Central memory CD8-positive, alpha-beta T cell (primary cell): Measurements from ENCODE around the gene GGA1.
A peak's percentile ranks its signal among the peaks of the same experiment; 100 is the strongest.

Source experiments
- ATAC-seq: fragments of 150-1000 bp; cut with Tn5 transposase; replicated peaks from 2 replicates; pipeline ENCODE4 v1.10.0; 2022; ENCODE audit warnings: mild to moderate bottlenecking, moderate FRiP score, moderate number of reproducible peaks; ENCODE audit not compliant: poor library complexity, severe bottlenecking; ENCODE audit errors: extremely low read depth
- DNase-seq, 2 donors: peaks; one replicate each; pipeline ENCODE4 v3.0.0; 2021; ENCODE audit warnings: low spot score in 2 of 2
- H3K27ac Mint-ChIP-seq: one replicate; pipeline ENCODE4 v1.8.0; 2022; ENCODE audit warnings: low read depth, mild to moderate bottlenecking, moderate library complexity, mixed read lengths
- H3K27me3 Mint-ChIP-seq: one replicate; pipeline ENCODE4 v1.8.0; 2022; ENCODE audit warnings: mixed read lengths
- H3K36me3 Mint-ChIP-seq: one replicate; pipeline ENCODE4 v1.8.0; 2022; ENCODE audit warnings: mild to moderate bottlenecking, moderate library complexity, mixed read lengths; ENCODE audit not compliant: insufficient read depth
- H3K4me1 Mint-ChIP-seq: one replicate; pipeline ENCODE4 v1.8.0; 2022; ENCODE audit warnings: mixed read lengths
- H3K4me3 Mint-ChIP-seq: one replicate; pipeline ENCODE4 v1.8.0; 2022; ENCODE audit warnings: mild to moderate bottlenecking, moderate library complexity, mixed read lengths
- H3K9me3 Mint-ChIP-seq: one replicate; pipeline ENCODE4 v1.8.0; 2022; ENCODE audit warnings: mixed read lengths

The GGA1 gene

DNA sequence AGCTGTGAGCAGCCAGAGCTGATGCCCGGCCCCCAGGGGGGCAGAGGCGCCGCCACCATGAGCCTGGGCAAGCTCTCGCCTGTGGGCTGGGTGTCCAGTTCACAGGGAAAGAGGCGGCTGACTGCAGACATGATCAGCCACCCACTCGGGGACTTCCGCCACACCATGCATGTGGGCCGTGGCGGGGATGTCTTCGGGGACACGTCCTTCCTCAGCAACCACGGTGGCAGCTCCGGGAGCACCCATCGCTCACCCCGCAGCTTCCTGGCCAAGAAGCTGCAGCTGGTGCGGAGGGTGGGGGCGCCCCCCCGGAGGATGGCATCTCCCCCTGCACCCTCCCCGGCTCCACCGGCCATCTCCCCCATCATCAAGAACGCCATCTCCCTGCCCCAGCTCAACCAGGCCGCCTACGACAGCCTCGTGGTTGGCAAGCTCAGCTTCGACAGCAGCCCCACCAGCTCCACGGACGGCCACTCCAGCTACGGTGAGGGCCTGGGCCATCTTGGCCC, 42.3 kb upstream of the GGA1 start:
- H3K4me3 Mint-ChIP-seq: peak overlapping the region; percentile 56
- H3K9me3 Mint-ChIP-seq: no peaks in the 10 kb centered on the region
- peak; percentile 36 to 42 for DNase-seq
- peaks cover 4% of the 10 kb centered on the region for H3K36me3 Mint-ChIP-seq
- no peak overlapping the region for H3K27ac Mint-ChIP-seq
- peak; percentile 36 for ATAC-seq
- H3K27me3 Mint-ChIP-seq: peaks cover 40% of the 10 kb centered on the region
- H3K4me1 Mint-ChIP-seq: peaks cover 33% of the 10 kb centered on the region

DNA sequence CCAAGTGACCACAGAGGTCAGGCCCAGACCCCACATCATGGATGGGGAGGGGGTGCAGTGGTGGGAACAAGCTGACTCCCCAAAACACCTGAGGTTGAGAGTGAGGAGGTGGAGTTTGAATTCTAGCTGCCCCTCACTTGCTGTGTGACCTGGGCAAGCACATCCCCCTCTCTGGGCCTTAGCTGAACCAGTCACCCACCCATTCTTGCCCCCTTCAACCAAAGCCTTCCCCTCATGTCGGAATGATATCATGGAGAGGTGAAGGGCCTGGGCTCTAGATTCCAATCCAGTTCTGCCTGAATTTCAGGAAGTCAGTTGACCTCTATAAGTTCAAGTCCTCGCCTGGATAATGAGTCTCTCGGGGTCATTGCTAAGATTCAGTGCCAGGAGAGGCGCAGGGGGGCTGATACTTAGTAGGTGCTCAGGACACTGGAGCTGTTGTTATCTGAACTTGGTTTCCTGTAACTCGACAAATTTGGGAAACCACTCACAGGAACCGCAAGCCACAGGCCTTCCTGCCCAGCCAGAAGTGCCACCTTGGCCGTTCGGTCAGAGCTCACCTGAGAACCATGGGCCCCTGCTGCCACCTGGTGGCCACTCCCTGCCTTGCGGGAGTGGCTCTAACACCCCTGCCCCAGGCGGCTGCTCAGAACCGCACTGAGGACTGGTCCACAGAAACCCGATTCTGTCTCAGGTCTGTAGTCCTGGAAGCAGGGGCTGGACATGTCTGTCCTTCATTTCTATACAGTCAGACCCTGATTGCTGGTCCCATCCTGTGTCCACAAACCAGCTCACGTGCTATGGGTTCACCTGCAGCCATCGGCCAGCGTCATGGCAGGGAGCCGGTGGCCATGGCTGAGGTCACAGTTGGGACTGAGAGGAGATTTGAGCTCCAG, 41.5 kb upstream of the GGA1 start:
- Mint-ChIP-seq H3K36me3 (peaks cover 4% of the 10 kb centered on the region), H3K9me3 (no peaks in the 10 kb centered on the region), H3K4me3 (peak overlapping the region; percentile 56), H3K27ac (no peak overlapping the region), H3K27me3 (peaks cover 39% of the 10 kb centered on the region), H3K4me1 (peaks cover 25% of the 10 kb centered on the region)
- ATAC-seq (peak; percentile 86), DNase-seq (peak; percentile 84 to 91)

DNA sequence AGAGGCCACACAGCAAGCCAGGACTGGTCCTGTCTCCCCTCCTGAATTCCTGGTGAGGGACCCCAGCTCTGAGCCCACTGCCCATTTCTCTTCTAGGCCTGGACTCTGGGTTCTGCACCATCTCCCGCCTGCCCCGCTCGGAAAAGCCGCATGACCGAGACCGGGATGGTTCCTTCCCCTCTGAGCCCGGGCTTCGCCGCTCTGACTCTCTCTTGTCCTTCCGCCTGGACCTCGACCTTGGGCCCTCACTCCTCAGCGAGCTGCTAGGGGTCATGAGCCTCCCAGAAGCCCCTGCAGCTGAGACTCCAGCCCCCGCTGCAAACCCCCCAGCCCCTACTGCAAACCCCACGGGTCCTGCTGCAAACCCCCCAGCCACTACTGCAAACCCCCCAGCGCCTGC, 40.6 kb upstream of the GGA1 start:
- peaks cover 32% of the 10 kb centered on the region for H3K27me3 Mint-ChIP-seq
- peaks cover 4% of the 10 kb centered on the region for H3K36me3 Mint-ChIP-seq
- ATAC-seq (no peak), DNase-seq (no peak)
- peaks cover 25% of the 10 kb centered on the region for H3K4me1 Mint-ChIP-seq
- H3K9me3 Mint-ChIP-seq: no peaks in the 10 kb centered on the region
- H3K4me3 Mint-ChIP-seq: no peak overlapping the region
- no peak overlapping the region for H3K27ac Mint-ChIP-seq

DNA sequence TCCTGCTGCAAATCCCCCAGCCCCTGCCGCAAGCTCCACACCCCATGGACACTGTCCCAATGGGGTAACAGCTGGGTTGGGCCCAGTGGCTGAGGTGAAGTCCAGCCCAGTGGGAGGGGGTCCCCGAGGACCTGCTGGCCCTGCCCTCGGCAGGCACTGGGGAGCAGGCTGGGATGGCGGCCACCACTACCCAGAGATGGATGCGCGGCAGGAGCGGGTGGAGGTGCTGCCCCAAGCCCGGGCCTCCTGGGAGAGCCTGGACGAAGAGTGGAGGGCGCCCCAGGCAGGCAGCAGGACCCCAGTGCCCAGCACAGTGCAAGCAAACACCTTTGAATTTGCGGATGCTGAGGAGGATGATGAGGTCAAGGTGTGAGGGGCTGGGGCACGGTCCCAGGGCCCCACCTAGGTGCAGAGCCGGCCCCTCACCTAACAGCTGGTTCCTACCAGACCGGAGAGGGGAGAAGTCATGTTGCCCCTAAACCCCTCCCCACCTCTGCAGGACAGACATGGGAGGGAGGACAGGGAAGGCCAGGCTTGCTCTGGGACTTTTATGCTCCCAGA, 40.1 kb upstream of the GGA1 start:
- ATAC-seq (no peak), DNase-seq (no peak)
- Mint-ChIP-seq H3K27me3 (peaks cover 26% of the 10 kb centered on the region), H3K36me3 (peaks cover 4% of the 10 kb centered on the region), H3K4me1 (peaks cover 20% of the 10 kb centered on the region), H3K4me3 (no peak overlapping the region), H3K27ac (no peak overlapping the region), H3K9me3 (no peaks in the 10 kb centered on the region)

DNA sequence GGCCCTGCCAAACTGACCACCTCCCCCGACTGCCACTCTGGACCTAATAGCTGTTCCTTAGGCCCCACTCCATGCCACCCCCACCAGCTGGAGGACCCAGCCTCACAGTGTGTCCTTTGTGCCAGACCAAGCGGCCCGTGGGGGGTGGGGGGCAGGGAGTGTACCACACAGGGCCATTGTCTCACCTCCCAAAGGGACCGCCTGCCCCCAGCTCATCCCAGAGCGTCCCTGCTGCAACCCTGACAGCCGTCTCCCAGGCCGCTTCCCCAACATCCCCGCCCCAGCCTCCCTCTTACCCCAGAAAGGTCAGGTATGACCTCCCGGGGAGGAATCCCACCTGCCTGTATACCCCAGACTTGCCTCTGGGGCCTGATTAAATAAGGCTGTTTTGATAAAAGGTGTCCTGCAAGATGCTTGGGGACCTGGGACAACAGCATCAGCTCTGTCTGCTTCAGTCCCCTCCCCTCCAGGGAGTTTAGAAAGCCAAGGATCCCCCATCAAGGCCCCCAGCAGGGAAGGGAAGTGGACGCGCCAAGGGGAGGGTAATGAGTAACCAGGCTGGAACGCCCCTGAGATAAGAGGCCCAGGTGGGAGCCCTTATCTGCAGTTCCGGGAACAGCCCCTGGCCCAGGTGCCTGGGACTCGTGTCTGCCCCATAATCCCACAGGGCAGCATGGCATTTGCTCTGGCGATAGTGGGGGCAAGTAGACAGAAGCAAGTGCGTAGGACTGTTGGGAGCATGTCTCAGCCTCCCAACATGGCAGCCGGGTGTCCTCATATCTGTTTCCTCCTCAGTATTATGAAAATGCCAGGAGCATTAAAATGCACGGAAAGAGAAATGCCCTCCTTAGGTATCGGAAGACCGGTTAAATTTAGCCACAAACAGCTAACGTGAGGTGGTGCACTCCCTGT, 39.4 kb upstream of the GGA1 start:
- H3K36me3 Mint-ChIP-seq: peaks cover 4% of the 10 kb centered on the region
- H3K4me1 Mint-ChIP-seq: peaks cover 20% of the 10 kb centered on the region
- no peak for ATAC-seq
- H3K4me3 Mint-ChIP-seq: no peak overlapping the region
- H3K27ac Mint-ChIP-seq: no peak overlapping the region
- H3K27me3 Mint-ChIP-seq: peaks cover 19% of the 10 kb centered on the region
- no peak for DNase-seq
- H3K9me3 Mint-ChIP-seq: no peaks in the 10 kb centered on the region

DNA sequence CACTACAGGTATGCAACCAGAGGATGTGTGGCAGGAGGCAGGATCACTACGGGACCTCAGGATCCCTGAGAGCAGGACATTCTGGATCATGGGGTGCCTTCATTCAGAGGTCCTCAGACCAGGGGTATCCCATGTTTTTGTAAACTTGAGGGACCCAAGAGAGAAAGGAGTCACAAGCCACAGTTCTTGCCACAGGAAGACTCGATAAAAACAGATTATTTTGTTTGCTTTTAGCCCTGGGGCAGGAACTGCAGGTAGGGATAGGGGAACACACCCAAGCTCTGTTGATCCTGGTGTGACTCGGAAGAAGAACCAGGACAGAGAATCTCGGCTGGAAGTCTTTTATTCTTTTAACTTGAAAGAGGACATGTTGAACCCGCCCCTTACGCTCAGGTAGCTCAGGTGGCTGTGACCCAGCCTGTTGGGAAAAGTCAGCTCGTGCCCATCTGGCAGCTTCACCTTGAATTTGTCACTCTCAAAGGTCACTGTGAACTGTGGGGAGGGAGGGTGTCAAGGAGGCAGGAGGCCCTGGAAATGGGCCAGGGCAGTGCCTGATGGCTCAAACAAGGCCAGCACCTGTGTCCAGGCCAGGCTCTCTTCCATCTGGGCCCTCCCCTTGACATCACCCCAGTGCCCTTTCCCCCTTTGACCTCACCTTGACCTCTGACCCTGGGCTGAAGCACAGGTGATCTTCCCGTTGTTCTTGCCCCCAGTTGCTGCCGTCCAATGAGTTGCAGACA, 38.5 kb upstream of the GGA1 start:
- Mint-ChIP-seq H3K36me3 (peaks cover 4% of the 10 kb centered on the region), H3K27ac (no peak overlapping the region), H3K9me3 (no peaks in the 10 kb centered on the region), H3K27me3 (peaks cover 17% of the 10 kb centered on the region), H3K4me1 (peaks cover 20% of the 10 kb centered on the region), H3K4me3 (no peak overlapping the region)
- ATAC-seq (no peak), DNase-seq (no peak)

DNA sequence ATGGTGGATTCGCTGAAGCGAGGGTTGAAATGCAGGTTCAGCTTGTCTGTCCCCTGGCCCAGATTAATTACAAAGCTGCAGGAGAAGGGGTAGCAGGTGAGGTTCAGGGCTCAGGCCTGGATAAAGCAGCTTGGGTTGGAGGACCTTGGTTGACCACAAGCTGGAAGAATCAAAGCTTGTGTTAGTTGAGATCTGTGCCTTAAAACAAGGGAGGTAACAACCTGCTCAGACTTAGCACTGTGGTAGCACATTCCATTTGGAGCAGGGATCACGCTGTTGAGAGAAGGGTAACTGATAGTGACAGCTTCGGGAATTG, 38.0 kb upstream of the GGA1 start:
- H3K27ac Mint-ChIP-seq: no peak overlapping the region
- H3K36me3 Mint-ChIP-seq: peaks cover 4% of the 10 kb centered on the region
- H3K27me3 Mint-ChIP-seq: peaks cover 15% of the 10 kb centered on the region
- H3K9me3 Mint-ChIP-seq: no peaks in the 10 kb centered on the region
- DNase-seq (no peak), ATAC-seq (no peak)
- peaks cover 20% of the 10 kb centered on the region for H3K4me1 Mint-ChIP-seq
- no peak overlapping the region for H3K4me3 Mint-ChIP-seq

DNA sequence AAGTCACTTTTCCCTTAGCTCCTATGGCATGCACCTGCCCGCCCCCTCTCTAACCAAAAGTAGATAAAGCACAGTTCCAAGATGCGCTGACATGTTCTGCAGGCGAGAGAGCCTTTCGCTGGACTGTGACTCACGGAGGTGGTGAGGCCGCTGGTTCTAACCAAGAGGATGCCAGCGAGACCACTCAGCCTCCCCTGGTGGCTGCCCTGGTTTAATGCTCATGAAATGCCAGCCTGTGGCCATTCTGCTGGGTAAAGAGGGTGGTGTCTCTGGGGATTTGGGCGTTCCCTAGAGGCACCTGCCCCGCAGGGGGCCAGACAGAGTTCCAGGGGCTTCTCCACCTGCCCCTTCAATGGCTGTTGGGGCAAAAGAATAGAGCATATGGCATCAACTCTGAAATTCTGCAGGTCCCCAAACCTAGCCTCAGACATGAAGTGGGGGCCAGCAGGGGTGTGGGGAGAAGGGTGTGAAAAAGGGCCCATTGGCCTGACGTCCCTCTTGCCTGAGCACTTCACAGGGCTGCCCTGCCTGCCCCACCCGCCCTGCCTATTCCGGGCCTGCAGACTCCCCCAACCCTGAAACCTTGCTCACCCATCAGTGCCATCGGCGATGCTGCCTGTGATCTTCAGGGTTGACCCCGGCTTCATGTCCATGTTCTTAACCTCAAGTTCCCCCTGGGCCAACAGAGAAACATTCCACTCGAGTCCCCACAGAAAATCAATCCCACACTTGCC, 37.2 kb upstream of the GGA1 start:
- DNase-seq: no peak

DNA sequence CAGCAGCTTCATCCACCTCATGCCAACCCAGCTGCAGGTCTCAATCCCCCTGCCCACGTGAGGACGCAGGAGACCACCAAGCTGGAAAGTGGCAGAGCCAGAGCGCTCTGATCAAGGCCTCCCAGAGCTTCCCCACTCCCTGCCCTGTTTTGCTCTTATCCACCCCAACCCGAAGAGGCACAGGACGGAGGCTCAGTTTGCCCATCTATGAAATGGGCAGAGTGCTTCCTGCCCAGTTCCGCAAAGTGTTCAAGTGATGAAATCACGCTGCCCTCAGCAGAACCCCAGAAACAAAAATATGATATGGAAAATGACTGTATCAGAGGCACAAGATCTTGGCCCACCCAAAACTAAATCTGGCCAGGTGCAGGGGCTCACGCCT, 36.7 kb upstream of the GGA1 start:
- Mint-ChIP-seq H3K27ac (peak overlapping the region; percentile 41), H3K4me1 (peaks cover 6% of the 10 kb centered on the region), H3K4me3 (no peak overlapping the region), H3K27me3 (peaks cover 8% of the 10 kb centered on the region), H3K36me3 (peaks cover 2% of the 10 kb centered on the region), H3K9me3 (no peaks in the 10 kb centered on the region)
- ATAC-seq (no peak), DNase-seq (no peak)

More for the DNA sequence above, 37.2 kb upstream of the GGA1 start:
- no peaks in the 10 kb centered on the region for H3K9me3 Mint-ChIP-seq
- no peak for ATAC-seq
- no peak overlapping the region for H3K4me3 Mint-ChIP-seq
- peaks cover 4% of the 10 kb centered on the region for H3K36me3 Mint-ChIP-seq
- peaks cover 8% of the 10 kb centered on the region for H3K27me3 Mint-ChIP-seq
- H3K27ac Mint-ChIP-seq: peak overlapping the region; percentile 41
- H3K4me1 Mint-ChIP-seq: peaks cover 12% of the 10 kb centered on the region

DNA sequence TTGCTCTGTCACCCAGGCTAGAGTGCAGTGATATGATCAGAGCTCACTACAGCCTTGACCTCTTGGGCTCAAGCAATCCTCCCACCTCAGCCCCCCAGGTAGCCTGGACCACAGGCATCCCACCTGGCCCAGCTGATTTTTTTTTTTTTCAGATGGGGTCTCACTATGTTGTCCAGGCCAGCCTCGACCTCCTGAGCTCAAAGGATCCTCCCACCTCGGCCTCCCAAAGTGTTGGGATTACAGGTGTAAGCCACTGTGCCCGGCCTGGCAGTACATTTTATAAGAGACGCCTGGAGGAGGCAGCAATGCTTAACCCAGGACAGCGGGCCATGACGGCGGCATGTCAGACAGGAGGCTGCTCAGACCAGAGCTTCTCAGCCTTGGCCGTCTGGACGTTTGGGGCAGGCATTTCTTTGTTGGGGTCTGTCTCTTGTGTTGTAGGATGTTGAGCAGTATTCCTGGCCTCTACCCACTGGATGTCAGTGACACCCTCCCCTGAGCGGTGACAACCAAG, 33.1 kb upstream of the GGA1 start:
- Mint-ChIP-seq H3K4me3 (no peak overlapping the region), H3K27ac (no peak overlapping the region), H3K9me3 (no peaks in the 10 kb centered on the region), H3K4me1 (peaks cover 5% of the 10 kb centered on the region), H3K36me3 (peaks cover 2% of the 10 kb centered on the region), H3K27me3 (peaks cover 13% of the 10 kb centered on the region)
- DNase-seq (no peak), ATAC-seq (no peak)

DNA sequence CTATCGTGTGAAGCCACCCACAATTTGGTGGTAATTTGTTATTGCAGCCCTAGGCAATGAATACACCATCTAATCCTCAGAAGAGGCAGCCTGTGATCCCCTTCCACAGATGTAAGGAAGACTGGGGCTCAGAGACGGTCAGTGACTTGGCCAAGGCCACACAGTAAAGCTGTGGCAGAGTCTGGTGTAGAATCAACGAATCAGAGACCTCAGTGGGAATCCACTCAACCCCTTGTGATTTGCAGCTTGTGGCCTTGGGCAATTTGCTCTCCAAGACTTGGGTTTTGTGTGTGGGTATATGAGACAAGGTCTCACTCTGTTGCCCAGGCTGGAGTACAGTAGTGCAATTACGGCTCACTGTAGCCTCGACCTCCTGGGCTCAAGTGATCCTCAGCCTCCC, 30.6 kb upstream of the GGA1 start:
- H3K27me3 Mint-ChIP-seq: peaks cover 17% of the 10 kb centered on the region
- H3K4me3 Mint-ChIP-seq: no peak overlapping the region
- DNase-seq (no peak), ATAC-seq (no peak)
- H3K27ac Mint-ChIP-seq: no peak overlapping the region
- H3K36me3 Mint-ChIP-seq: peaks cover 2% of the 10 kb centered on the region
- H3K4me1 Mint-ChIP-seq: peaks cover 5% of the 10 kb centered on the region
- H3K9me3 Mint-ChIP-seq: no peaks in the 10 kb centered on the region
